Endothelial cell of umbilical vein (primary cell): ENCODE results near the gene MSL3B.

ENCODE experiments used
- EZH2 ChIP-seq: IDR thresholded peaks from 2 replicates; pipeline ENCODE4 v1.6.1; 2012; ENCODE audit warnings: borderline replicate concordance, low read depth, mild to moderate bottlenecking, moderate library complexity, low read length, inconsistent platforms; ENCODE audit not compliant: severe bottlenecking
- JUN ChIP-seq: IDR thresholded peaks from 2 replicates; pipeline ENCODE4 v1.6.1; 2011; ENCODE audit warnings: borderline replicate concordance, low read depth; ENCODE audit not compliant: insufficient read length, insufficient read depth
- POLR2A ChIP-seq: IDR thresholded peaks from 2 replicates; pipeline ENCODE4 v1.6.1; 2012; ENCODE audit warnings: low read depth, mild to moderate bottlenecking, control low read depth, low read length
- POLR2AphosphoS5 ChIP-seq: IDR thresholded peaks from 2 replicates; pipeline ENCODE4 v1.6.1; 2012; ENCODE audit warnings: low read depth, mild to moderate bottlenecking, control low read depth, low read length, moderate library complexity; ENCODE audit not compliant: insufficient read depth
- TF ChIP-seq, protein P1 (sequence below), 2 donors: IDR thresholded peaks; 1 replicate in 1 of 2; 2 replicates in 1 of 2; pipeline ENCODE4 v1.5.1; 2011; ENCODE audit warnings: low read length in 2 of 2, mild to moderate bottlenecking in 2 of 2, moderate library complexity in 2 of 2, control low read depth in 1 of 2, inconsistent platforms in 1 of 2, low read depth in 1 of 2; ENCODE audit not compliant: insufficient read depth in 1 of 2; ENCODE audit errors: extremely low read depth in 1 of 2
- TF ChIP-seq, protein P2 (sequence below): IDR thresholded peaks from 2 replicates; pipeline ENCODE4 v1.6.1; 2011; ENCODE audit not compliant: insufficient read depth, insufficient read length

DNA sequence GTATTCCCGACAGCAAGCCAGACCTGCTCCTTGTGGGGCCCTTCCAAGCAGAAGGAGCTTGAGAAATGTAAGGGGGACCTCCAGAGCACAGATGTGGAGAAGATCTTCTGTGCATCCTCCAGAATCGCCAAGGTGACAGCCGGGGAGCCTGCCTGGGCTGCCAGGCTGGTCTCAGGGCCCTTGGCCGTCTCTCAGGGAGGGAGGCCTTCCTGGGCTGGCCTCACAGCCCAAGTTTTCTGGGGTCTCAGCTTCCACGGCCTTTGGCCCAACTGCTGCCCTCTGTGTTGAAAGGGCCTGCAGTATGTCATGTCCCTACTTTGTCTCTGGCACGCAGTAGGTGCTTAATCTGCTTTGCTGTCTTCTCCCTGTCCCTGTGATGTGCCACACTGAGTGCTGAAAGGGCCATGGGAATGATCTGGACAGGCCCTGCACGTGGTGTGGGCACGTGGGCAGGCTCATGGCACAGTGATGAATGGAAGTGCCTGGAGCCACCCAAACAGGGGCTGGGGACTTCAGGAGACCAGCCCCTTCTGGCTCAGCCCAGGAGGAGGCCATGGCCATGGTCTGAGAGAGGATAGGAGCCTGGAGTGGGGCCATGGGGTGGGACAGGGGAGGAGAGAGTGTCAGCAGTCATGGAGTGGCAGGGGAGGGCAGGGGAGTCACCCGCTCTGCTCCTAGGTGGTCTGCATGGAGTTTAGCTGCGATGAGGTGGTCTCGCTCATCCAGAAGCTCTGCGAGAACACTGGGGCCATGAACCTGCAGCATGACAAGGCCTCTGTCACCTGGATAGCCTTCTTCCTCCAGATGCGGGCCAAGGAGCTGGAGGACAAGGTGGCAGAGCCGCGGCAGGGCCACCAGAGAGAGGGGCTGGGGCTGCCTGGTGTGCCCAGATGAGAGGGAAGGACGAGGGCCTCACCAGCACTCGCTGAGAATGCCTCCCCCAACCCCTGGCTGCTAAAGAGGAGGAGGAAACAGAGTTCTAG lies 49.3 kb downstream of the MSL3B start:
- TF ChIP-seq EZH2: no peak
- TF ChIP-seq, protein P1, sequence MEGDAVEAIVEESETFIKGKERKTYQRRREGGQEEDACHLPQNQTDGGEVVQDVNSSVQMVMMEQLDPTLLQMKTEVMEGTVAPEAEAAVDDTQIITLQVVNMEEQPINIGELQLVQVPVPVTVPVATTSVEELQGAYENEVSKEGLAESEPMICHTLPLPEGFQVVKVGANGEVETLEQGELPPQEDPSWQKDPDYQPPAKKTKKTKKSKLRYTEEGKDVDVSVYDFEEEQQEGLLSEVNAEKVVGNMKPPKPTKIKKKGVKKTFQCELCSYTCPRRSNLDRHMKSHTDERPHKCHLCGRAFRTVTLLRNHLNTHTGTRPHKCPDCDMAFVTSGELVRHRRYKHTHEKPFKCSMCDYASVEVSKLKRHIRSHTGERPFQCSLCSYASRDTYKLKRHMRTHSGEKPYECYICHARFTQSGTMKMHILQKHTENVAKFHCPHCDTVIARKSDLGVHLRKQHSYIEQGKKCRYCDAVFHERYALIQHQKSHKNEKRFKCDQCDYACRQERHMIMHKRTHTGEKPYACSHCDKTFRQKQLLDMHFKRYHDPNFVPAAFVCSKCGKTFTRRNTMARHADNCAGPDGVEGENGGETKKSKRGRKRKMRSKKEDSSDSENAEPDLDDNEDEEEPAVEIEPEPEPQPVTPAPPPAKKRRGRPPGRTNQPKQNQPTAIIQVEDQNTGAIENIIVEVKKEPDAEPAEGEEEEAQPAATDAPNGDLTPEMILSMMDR (IDR thresholded peaks at IDR 0.05; ENCODE audit: extremely low read depth in 1 of 2, insufficient read depth in 1 of 2, low read depth in 1 of 2, low read length in 2 of 2): no peak
- no peak for TF ChIP-seq POLR2A
- no peak for TF ChIP-seq POLR2AphosphoS5
- TF ChIP-seq, protein P2, sequence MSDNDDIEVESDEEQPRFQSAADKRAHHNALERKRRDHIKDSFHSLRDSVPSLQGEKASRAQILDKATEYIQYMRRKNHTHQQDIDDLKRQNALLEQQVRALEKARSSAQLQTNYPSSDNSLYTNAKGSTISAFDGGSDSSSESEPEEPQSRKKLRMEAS: no peak
- no peak for TF ChIP-seq JUN
